ENCODE measurements around the gene FA2H. TPM values are rescaled to one million over a fixed set of nuclear protein-coding genes. Genes with fewer than 3 reads are reported as not detected.

Gene FA2H
- total and polyA plus RNA-seq, 7 donors, result 0.06 to 0.10 (median 0.07) TPM; not detected in 4

DNA sequence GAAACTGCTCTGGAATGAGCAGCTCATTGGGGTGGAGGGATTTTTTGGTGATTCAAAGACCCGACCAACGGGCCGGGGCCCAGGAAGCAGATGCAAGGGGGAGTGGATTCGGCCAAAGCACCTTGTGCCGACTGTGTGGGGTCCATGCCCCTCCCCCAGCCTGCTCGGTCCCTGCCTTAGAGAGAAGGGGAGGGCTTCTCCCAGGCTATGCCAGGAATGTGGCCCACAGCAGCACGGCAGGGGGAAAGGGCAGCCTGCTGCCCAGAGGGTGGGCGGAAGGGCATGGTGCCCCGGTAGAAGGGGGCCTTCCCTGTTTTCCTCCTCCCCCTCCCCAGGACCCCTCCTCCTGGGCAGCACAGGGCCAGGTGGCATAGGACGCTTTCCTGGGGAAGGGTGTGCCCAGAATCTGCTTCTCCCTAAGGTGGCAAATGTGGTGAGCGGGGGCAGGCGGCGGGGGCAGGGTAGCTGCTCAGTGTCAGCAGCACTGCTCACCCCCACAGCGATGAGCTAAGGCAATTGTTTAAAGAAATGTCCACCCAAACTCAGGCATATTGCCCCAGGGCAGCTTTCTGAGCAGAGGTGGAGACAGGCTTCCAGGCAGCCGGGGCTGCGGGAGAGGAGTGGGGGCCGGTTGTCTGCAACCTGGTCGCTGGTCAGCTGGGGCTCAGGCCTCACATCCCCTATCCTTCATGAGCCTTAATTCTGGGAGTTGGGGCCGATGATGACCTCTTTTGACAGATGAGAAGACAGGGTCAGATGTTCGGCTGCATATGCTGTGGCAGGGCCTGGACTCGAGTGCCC, 40.1 kb downstream of the FA2H start:
- Histone ChIP-seq H3K27me3 (ENCODE audit: insufficient read depth in 3 of 3, low read length in 2 of 3) (peaks cover 0 to 12% (median 0%) of the 10 kb centered on the region in 3 donors), H3K27ac (no peak overlapping the region), H3K9me3 (no peaks in the 10 kb centered on the region), H3K4me3 (no peak overlapping the region), H3K36me3 (ENCODE audit: insufficient read depth in 1 of 2, low read depth in 1 of 2) (no peaks in the 10 kb centered on the region), H3K4me1 (no peaks in the 10 kb centered on the region)
- WGBS, 3 donors, result 47 to 52% (median 50%) methylated on average over 19 to 21 of the region's 21 CpGs
- intact Hi-C loops (cut with DNase I), result no loop called here
- DNase-seq (peak in 1 of 2 donors; percentile 25), ATAC-seq (no peak)
- TF ChIP-seq CTCF (IDR thresholded peaks at IDR 0.05), result no peak

DNA sequence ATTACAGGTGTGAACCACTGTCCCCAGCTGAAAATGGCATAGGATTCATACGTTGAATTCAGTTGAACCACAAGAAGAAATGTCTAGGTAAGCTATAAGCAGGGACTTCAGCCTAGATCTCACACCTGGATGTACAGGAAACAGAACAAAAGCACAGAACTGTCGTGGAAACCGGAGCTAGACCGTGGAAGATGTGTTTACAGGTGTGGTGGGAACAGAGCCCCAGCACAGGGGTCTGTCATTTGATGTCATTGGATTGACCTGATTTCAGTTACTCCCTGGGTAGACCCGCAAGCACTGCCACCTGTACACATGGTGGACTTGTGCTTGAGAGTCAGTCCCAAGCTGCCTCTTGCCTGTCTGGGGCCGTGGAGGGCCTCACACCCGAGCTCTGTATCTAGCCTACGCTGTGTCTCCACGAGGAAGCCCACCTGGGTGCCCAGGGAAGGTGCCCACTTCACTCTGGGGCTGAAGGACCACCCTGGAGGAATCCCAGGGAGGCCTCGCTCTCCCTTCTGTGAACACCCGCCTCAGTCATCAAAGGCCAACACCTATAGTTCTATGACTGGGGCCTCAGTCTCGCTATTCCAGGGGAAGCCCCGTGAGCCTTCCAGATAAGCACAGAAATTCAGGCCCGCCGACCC, 41.8 kb downstream of the FA2H start:
- DNase-seq, result no peak
- Histone ChIP-seq H3K9me3 (no peaks in the 10 kb centered on the region), H3K36me3 (ENCODE audit: insufficient read depth in 1 of 2, low read depth in 1 of 2) (no peaks in the 10 kb centered on the region), H3K27me3 (ENCODE audit: insufficient read depth in 3 of 3, low read length in 2 of 3) (peaks cover 0 to 12% (median 0%) of the 10 kb centered on the region in 3 donors), H3K4me1 (no peaks in the 10 kb centered on the region), H3K4me3 (no peak overlapping the region), H3K27ac (no peak overlapping the region)
- WGBS, 3 donors, result 87 to 88% (median 87%) methylated on average over 15 of the region's 15 CpGs
- no peak for TF ChIP-seq CTCF (IDR thresholded peaks at IDR 0.05)
- intact Hi-C loops (cut with DNase I), result no loop called here
- ATAC-seq, result no peak

DNA sequence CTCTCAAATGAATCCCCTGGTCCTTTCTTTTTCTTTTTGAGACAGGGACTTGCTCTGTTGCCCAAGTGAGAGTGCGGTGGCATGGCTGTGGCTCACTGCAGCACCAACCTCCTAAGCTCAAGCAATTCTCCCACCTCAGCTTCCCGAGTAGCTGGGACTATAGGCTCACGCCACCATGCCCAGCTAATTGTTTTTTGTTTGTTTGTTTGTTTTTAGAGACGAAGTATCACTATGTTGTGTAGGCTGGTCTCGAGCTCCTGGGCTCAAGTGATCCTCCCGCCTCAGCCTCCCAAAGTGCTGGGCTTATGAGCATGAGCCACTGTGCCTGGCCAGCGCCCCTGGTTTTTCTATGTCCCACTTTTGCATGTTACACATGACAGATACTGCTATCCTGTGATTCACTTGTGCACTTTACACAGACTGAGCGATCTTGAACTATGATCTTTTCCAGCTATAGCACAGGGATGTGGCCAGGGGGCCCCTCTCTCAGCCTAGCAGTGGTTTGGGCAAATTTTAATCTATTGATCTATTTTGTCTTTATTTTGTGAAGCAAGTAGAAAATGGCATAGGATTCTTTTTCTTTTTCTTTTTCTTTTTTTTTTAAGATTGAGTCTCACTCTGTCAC, 42.7 kb downstream of the FA2H start:
- H3K4me3 ChIP-seq, result no peak overlapping the region
- H3K27me3 ChIP-seq (ENCODE audit: insufficient read depth in 3 of 3, low read length in 2 of 3), result peaks cover 0 to 5% (median 0%) of the 10 kb centered on the region in 3 donors
- intact Hi-C loops (cut with DNase I), result no loop called here
- 77 to 90% (median 88%) methylated on average over 8 of the region's 8 CpGs for WGBS, 3 donors
- H3K27ac ChIP-seq, result no peak overlapping the region
- no peak for DNase-seq
- no peak for TF ChIP-seq CTCF (IDR thresholded peaks at IDR 0.05)
- no peaks in the 10 kb centered on the region for H3K9me3 ChIP-seq
- H3K4me1 ChIP-seq, result no peaks in the 10 kb centered on the region
- no peaks in the 10 kb centered on the region for H3K36me3 ChIP-seq (ENCODE audit: insufficient read depth in 1 of 2, low read depth in 1 of 2)
- no peak for ATAC-seq

DNA sequence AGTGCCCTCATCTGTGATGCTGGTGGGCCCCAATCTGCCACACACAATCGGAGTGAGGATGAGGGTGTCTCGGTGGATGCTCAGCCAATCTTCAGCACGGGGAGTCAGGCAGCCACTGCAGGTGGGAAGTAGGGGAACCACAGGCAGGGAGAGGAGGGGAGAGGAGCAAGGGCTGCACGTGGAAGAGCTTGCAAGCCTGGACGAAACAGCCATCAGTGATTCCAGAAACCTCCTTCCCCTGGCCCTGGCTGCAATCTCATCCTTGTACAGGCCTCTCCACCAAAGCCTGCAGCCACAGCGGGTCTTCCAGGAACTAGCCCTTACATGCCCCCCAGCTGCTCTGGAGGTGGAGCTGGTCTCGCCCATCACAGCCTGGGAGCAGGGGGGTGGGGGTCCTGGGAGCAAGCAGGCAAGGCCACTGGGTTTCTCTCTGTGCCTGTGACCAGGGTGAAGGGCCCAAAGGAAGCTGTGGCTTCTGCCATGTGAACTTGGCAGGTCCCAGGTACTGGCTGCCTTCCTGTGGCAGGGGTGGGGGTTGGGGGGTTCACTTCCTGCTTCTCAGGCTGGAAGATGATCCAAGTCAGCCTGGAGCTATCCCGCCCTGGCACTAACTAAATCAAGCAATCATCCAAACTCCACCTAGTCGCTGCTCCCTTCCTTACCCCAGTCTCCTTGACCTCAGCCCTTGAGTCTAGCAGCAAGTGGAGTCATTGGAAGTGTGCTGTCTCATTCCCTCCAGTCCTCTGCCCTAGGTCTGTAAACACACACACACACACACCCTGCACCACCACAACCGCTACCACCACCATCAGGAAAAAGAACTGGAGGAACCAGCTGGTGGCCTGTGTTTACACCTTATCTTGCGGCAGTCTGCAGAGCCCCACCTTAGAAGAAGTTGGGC, 44.6 kb downstream of the FA2H start:
- Histone ChIP-seq H3K27me3 (ENCODE audit: insufficient read depth in 3 of 3, low read length in 2 of 3) (peaks cover 0 to 4% (median 3%) of the 10 kb centered on the region in 3 donors), H3K36me3 (ENCODE audit: insufficient read depth in 1 of 2, low read depth in 1 of 2) (no peaks in the 10 kb centered on the region), H3K9me3 (no peaks in the 10 kb centered on the region), H3K27ac (no peak overlapping the region), H3K4me3 (no peak overlapping the region), H3K4me1 (no peaks in the 10 kb centered on the region)
- no peak for TF ChIP-seq CTCF (IDR thresholded peaks at IDR 0.05)
- ATAC-seq, result no peak
- DNase-seq, result peak in 1 of 2 donors; percentile 42
- intact Hi-C loops (cut with DNase I), result no loop called here
- 48 to 50% (median 49%) methylated on average over 10 to 11 of the region's 11 CpGs for WGBS, 3 donors
